Endothelial cell (in vitro differentiated cells): ENCODE data around the gene PITHD1. TPM values are rescaled to one million over a fixed set of nuclear protein-coding genes. Genes with fewer than 3 reads are reported as not detected.
"Not testable (repeated sequence)": the region's sequence is repeated elsewhere in the genome, so short reads cannot be mapped to it uniquely, and the experiment has no call there.

Experiments used
- DNase-seq: peaks from one replicate; pipeline ENCODE4 v3.0.0; 2021; ENCODE audit warnings: low spot score
- H3K27ac Mint-ChIP-seq: one replicate; pipeline ENCODE4 v1.8.0; 2021; ENCODE audit warnings: mixed read lengths, inconsistent platforms; ENCODE audit not compliant: unreplicated experiment
- H3K27me3 Mint-ChIP-seq: one replicate; pipeline ENCODE4 v1.8.0; 2021; ENCODE audit warnings: mild to moderate bottlenecking, moderate library complexity, mixed read lengths, inconsistent platforms; ENCODE audit not compliant: unreplicated experiment
- H3K36me3 Mint-ChIP-seq: one replicate; pipeline ENCODE4 v1.8.0; 2021; ENCODE audit warnings: mild to moderate bottlenecking, low read depth, mixed read lengths, inconsistent platforms; ENCODE audit not compliant: unreplicated experiment
- H3K4me1 Mint-ChIP-seq: one replicate; pipeline ENCODE4 v1.8.0; 2021; ENCODE audit warnings: mild to moderate bottlenecking, mixed read lengths, inconsistent platforms; ENCODE audit not compliant: unreplicated experiment
- H3K4me3 Mint-ChIP-seq: one replicate; pipeline ENCODE4 v1.8.0; 2021; ENCODE audit warnings: mild to moderate bottlenecking, mixed read lengths, inconsistent platforms; ENCODE audit not compliant: unreplicated experiment
- H3K9me3 Mint-ChIP-seq: one replicate; pipeline ENCODE4 v1.8.0; 2021; ENCODE audit warnings: mixed read lengths, inconsistent platforms; ENCODE audit not compliant: unreplicated experiment
- CTCF ChIP-seq: fragments of 200-600 bp; sonication (generic); IDR thresholded peaks from one replicate; pipeline ENCODE4 v1.5.0; 2021; ENCODE audit warnings: antibody characterized with exemption; ENCODE audit not compliant: unreplicated experiment
- total RNA-seq: library from RNA; stranded (reverse); fragmentation: NEBNext Ultra II Directional; extraction: Animal tissue kit (Norgen Biotek cat#: 25700); gene quantifications from one replicate; pipeline ENCODE4 v1.2.1, GENCODE V29; 2021; ENCODE audit not compliant: unreplicated experiment

PITHD1 gene
- total RNA-seq, 1 donor from 2014 or later, result 35.4 TPM

- no peak overlapping the region for H3K27ac Mint-ChIP-seq
- H3K27me3 Mint-ChIP-seq, result no peaks in the 10 kb centered on the region
- TF ChIP-seq CTCF, result no peak
- H3K36me3 Mint-ChIP-seq, result no peaks in the 10 kb centered on the region
- peaks cover 16% of the 10 kb centered on the region for H3K4me1 Mint-ChIP-seq
- no peak for DNase-seq
- no peak overlapping the region for H3K4me3 Mint-ChIP-seq
- H3K9me3 Mint-ChIP-seq, result no peaks in the 10 kb centered on the region
These were observed 49.5 kb downstream of the PITHD1 start for GRCh38 chr1:23827717-23828116.

GRCh38 chr1:23834156-23834555, 55.9 kb downstream of the PITHD1 start:
- not testable (repeated sequence) for H3K36me3 Mint-ChIP-seq, H3K4me3 Mint-ChIP-seq, DNase-seq, H3K9me3 Mint-ChIP-seq, H3K4me1 Mint-ChIP-seq, H3K27ac Mint-ChIP-seq, H3K27me3 Mint-ChIP-seq

GRCh38 chr1:23836037-23836436, 57.8 kb downstream of the PITHD1 start:
- Mint-ChIP-seq H3K27ac (no peak overlapping the region), H3K4me1 (peaks cover 10% of the 10 kb centered on the region), H3K27me3 (no peaks in the 10 kb centered on the region), H3K36me3 (no peaks in the 10 kb centered on the region), H3K9me3 (no peaks in the 10 kb centered on the region), H3K4me3 (no peak overlapping the region)
- no peak for TF ChIP-seq CTCF
- DNase-seq, result no peak

Other genes with a start within 250 kb of the PITHD1 start
- 0.69 TPM for gene E2F2, start 247.2 kb upstream of the PITHD1 start, total RNA-seq
- gene ID3, start 218.9 kb upstream of the PITHD1 start, total RNA-seq, result 240 TPM
- gene RPL11, start 86.6 kb upstream of the PITHD1 start, total RNA-seq, result 1,285 TPM
- gene ELOA, start 34.9 kb upstream of the PITHD1 start, total RNA-seq, result 54.4 TPM
- 138 TPM for gene LYPLA2, start 12.7 kb downstream of the PITHD1 start, total RNA-seq
- gene GALE, start 22.3 kb downstream of the PITHD1 start, total RNA-seq, result 33.9 TPM
- gene HMGCL, start 47.0 kb downstream of the PITHD1 start, total RNA-seq, result 30.0 TPM
- gene FUCA1, start 89.9 kb downstream of the PITHD1 start, total RNA-seq, result 6.1 TPM
- not detected for gene CNR2, start 134.9 kb downstream of the PITHD1 start, total RNA-seq
- gene PNRC2, start 181.4 kb downstream of the PITHD1 start, total RNA-seq, result 113 TPM
- gene SRSF10, start 201.9 kb downstream of the PITHD1 start, total RNA-seq, result 101 TPM